Measurements from ENCODE around the gene NELL2. TPM values are rescaled to one million over a fixed set of nuclear protein-coding genes. Genes with fewer than 3 reads are reported as not detected.

NELL2 gene
- total RNA-seq, 1 experiment from 2014 or later = 32.7 TPM

- Mint-ChIP-seq H3K4me3 (no peak overlapping the region), H3K27me3 (ENCODE audit: low read depth) (no peaks in the 10 kb centered on the region), H3K27ac (no peak overlapping the region), H3K4me1 (peaks cover 29 to 35% of the 10 kb centered on the region in 2 experiments), H3K9me3 (no peaks in the 10 kb centered on the region), H3K36me3 (ENCODE audit: insufficient read depth in 1 of 3, low read depth in 3 of 3) (no peaks in the 10 kb centered on the region; a peak in 1 of 7 replicates)
- Histone ChIP-seq H2BK15ac (ENCODE audit: low read depth, low read length) (no peak overlapping the region), H4K20me1 (ENCODE audit: control insufficient read depth, insufficient read depth, insufficient read length) (no peaks in the 10 kb centered on the region), H2BK20ac (ENCODE audit: low read depth, low read length, poor library complexity, severe bottlenecking) (no peak overlapping the region), H3K23me2 (ENCODE audit: insufficient read length, low read depth, low read length, poor library complexity, severe bottlenecking) (no peaks in the 10 kb centered on the region), H4K5ac (ENCODE audit: insufficient read length, low read depth, low read length) (no peak overlapping the region), H4K91ac (ENCODE audit: insufficient read length, low read depth, low read length) (no peak overlapping the region), H3K14ac (ENCODE audit: insufficient read depth, low read length) (no peak overlapping the region), H2BK12ac (ENCODE audit: insufficient read length, low read depth, low read length) (no peak overlapping the region), H3K4me1 (ENCODE audit: insufficient read depth, low read length) (0 out of 2 replicates have a peak, but pooled peaks cover 2% of the 10 kb centered on the region), H3K23ac (ENCODE audit: insufficient read length, low read depth, low read length) (no peak overlapping the region), H3K9ac (ENCODE audit: extremely low read depth, insufficient read length, low read length) (no peak overlapping the region), H3K9me3 (ENCODE audit: control insufficient read depth, low read depth, low read length) (no peaks in the 10 kb centered on the region), H3K27ac (ENCODE audit: insufficient read length, low read depth, low read length) (no peak overlapping the region), H3K56ac (ENCODE audit: insufficient read length, low read depth, low read length) (no peak overlapping the region), H3K27me3 (ENCODE audit: insufficient read depth, low read length) (no peaks in the 10 kb centered on the region), H2BK120ac (ENCODE audit: low read depth, low read length, poor library complexity, severe bottlenecking) (no peak overlapping the region), H4K8ac (replicated peaks; ENCODE audit: insufficient read length, low read depth, low read length) (no peak overlapping the region), H3K18ac (ENCODE audit: insufficient read length, low read depth, low read length) (no peak overlapping the region), H2AK5ac (ENCODE audit: insufficient read length, low read length) (no peak overlapping the region), H2AFZ (ENCODE audit: low read length) (no peak overlapping the region), H3K79me2 (ENCODE audit: insufficient read depth, low read length) (no peaks in the 10 kb centered on the region), H3T11ph (ENCODE audit: low read length) (no peak overlapping the region), H2BK5ac (ENCODE audit: insufficient read length, low read length) (no peak overlapping the region), H3K4ac (ENCODE audit: low read depth, low read length) (no peak overlapping the region), H3K79me1 (ENCODE audit: insufficient read depth, low read depth, low read length, poor library complexity, severe bottlenecking) (no peaks in the 10 kb centered on the region), H3K4me2 (ENCODE audit: insufficient read depth, insufficient read length, low read length) (no peak overlapping the region)
- no peak for DNase-seq
- no CpG with 5 or more reads among the region's 3 CpGs for WGBS (ENCODE audit: extremely low coverage, insufficient read length, low lambda C conversion rate)
- TF ChIP-seq, protein P1, sequence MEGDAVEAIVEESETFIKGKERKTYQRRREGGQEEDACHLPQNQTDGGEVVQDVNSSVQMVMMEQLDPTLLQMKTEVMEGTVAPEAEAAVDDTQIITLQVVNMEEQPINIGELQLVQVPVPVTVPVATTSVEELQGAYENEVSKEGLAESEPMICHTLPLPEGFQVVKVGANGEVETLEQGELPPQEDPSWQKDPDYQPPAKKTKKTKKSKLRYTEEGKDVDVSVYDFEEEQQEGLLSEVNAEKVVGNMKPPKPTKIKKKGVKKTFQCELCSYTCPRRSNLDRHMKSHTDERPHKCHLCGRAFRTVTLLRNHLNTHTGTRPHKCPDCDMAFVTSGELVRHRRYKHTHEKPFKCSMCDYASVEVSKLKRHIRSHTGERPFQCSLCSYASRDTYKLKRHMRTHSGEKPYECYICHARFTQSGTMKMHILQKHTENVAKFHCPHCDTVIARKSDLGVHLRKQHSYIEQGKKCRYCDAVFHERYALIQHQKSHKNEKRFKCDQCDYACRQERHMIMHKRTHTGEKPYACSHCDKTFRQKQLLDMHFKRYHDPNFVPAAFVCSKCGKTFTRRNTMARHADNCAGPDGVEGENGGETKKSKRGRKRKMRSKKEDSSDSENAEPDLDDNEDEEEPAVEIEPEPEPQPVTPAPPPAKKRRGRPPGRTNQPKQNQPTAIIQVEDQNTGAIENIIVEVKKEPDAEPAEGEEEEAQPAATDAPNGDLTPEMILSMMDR (conservative IDR thresholded peaks at IDR 0.05) = no peak
Measured at GRCh38 chr12:44765796-44766195, 110.3 kb downstream of the NELL2 start.

All from H9 (cell line).